Stimulated activated CD4-positive, alpha-beta T cell treated with anti-CD3 and anti-CD28 coated beads, Interleukin-1b, Interleukin-23, amount 100 ng/mL, for 1 hour (primary cell): ENCODE measurements around the gene RCBTB1.
A peak's percentile ranks its signal among the peaks of the same experiment; 100 is the strongest.
"Not testable (repeated sequence)": the region's sequence is repeated elsewhere in the genome, so short reads cannot be mapped to it uniquely, and the experiment has no call there.

Experiments used
- DNase-seq, 2 donors: peaks; one replicate each; pipeline ENCODE4 v3.0.0-alpha.2; 2020; ENCODE audit warnings: low read depth in 2 of 2

Gene RCBTB1

GRCh38 chr13:49516467-49516866, 68.9 kb downstream of the RCBTB1 start:
- DNase-seq, result no peak

- no peak for DNase-seq
Measured at GRCh38 chr13:49512578-49512977, 72.8 kb downstream of the RCBTB1 start.

GRCh38 chr13:49503951-49504350, 81.4 kb downstream of the RCBTB1 start:
- DNase-seq, result no peak

GRCh38 chr13:49502954-49503353, 82.4 kb downstream of the RCBTB1 start:
- DNase-seq, result no peak

GRCh38 chr13:49499889-49500660, 85.3 kb downstream of the RCBTB1 start:
- no peak for DNase-seq

- DNase-seq, result no peak
Measured at GRCh38 chr13:49498206-49498605, 87.2 kb downstream of the RCBTB1 start.

- no peak for DNase-seq
Measured at GRCh38 chr13:49497272-49497671, 88.1 kb downstream of the RCBTB1 start.

- DNase-seq, result not testable (repeated sequence)
Measured at GRCh38 chr13:49496837-49497236, 88.5 kb downstream of the RCBTB1 start.

- peak; percentile 60 for DNase-seq
Measured at GRCh38 chr13:49495783-49496762, 89.3 kb downstream of the RCBTB1 start, which contains the start of gene PHF11. PHF11 (plus strand) TSS chr13:49495953; CDS start chr13:49496002, 49 bp downstream.

- no peak for DNase-seq
Measured at GRCh38 chr13:49494645-49495044, 90.7 kb downstream of the RCBTB1 start.

- no peak for DNase-seq
Measured at GRCh38 chr13:49488563-49488962, 96.8 kb downstream of the RCBTB1 start.
